Measurements from ENCODE around the gene C7orf25. TPM values are rescaled to one million over a fixed set of nuclear protein-coding genes. Genes with fewer than 3 reads are reported as not detected.

C7orf25 gene
- total and polyA plus RNA-seq, 2 of the 13 experiments (the other 11 are each of a cell fraction or from before 2014, with no cell fraction given): 0.37 to 1.3 TPM

GRCh38 chr7:42931447-42931833, 19.6 kb upstream of the C7orf25 start:
- ChIA-PET CTCF (ENCODE audit: low intra/inter-chr PET ratio, low total read pairs) (no interaction called here), POLR2A (interaction anchor here (0.8 to 4.4 kb wide), 15 partner anchors 8 to 991 kb away, joined by 3 to 22 read pairs (median 4); partner anchors contain the start of gene C7orf25)
- Histone ChIP-seq H3K36me3 (replicated peaks in 1 of 2; ENCODE audit: control insufficient read depth in 1 of 2, insufficient read depth in 2 of 2, low read length in 2 of 2) (peaks cover 2 to 20% of the 10 kb centered on the region in 2 experiments; a peak in 4 of 5 replicates), H4K20me1 (ENCODE audit: insufficient read depth, low read length) (peaks cover 20% of the 10 kb centered on the region), H2AFZ (ENCODE audit: low read length) (peak overlapping the region; percentile 73), H3K27ac (ENCODE audit: extremely low read length, insufficient read depth, low read length) (peak overlapping the region; percentile 76), H3K9ac (ENCODE audit: insufficient read depth, low read depth, low read length) (peak overlapping the region; percentile 91), H3K4me3 (replicated peaks in 1 of 3; ENCODE audit: insufficient read depth in 1 of 3, low read depth in 2 of 3, low read length in 3 of 3) (peak overlapping the region; percentile 79 to 97 (median 94)), H3K4me2 (ENCODE audit: low read depth, low read length) (peak overlapping the region; percentile 80), H3K27me3 (ENCODE audit: control insufficient read depth in 1 of 2, insufficient read depth in 2 of 2, low read length in 2 of 2) (no peaks in the 10 kb centered on the region; a peak in 1 of 5 replicates), H3K9me3 (ENCODE audit: low read length) (no peaks in the 10 kb centered on the region), H3K4me1 (ENCODE audit: insufficient read depth, low read length) (peaks cover 55% of the 10 kb centered on the region), H3K79me2 (ENCODE audit: insufficient read depth, low read length) (peaks cover 70% of the 10 kb centered on the region)
- DNase-seq (ENCODE audit: low spot score): no peak
- intact Hi-C loops (cut with micrococcal nuclease; ENCODE audit: unreplicated experiment) (no loop called here), in situ Hi-C loops (cut with HindIII; ENCODE audit: extremely low pct_ligation_motif_present, low pct_unique_long_range_greater_than_20kb) (no loop called here)
- ATAC-seq: no peak
- no peak for FAIRE-seq
- TF ChIP-seq SAFB2 (CRISPR knock-in tag; IDR thresholded peaks at IDR 0.05; ENCODE audit: borderline replicate concordance, low read depth) (no peak), FOXC1 (CRISPR knock-in tag; IDR thresholded peaks at IDR 0.05; ENCODE audit: borderline replicate concordance) (no peak), ZNF317 (CRISPR knock-in tag; IDR thresholded peaks at IDR 0.05) (no peak), ZNF3 (CRISPR knock-in tag; IDR thresholded peaks at IDR 0.05) (no peak), HNF1B (CRISPR knock-in tag; IDR thresholded peaks at IDR 0.05) (no peak), ZNF333 (CRISPR knock-in tag; IDR thresholded peaks at IDR 0.05; ENCODE audit: borderline replicate concordance) (0 out of 2 replicates have a peak, but pooled peaks have one; percentile 2)
- TF ChIP-seq, protein P1, sequence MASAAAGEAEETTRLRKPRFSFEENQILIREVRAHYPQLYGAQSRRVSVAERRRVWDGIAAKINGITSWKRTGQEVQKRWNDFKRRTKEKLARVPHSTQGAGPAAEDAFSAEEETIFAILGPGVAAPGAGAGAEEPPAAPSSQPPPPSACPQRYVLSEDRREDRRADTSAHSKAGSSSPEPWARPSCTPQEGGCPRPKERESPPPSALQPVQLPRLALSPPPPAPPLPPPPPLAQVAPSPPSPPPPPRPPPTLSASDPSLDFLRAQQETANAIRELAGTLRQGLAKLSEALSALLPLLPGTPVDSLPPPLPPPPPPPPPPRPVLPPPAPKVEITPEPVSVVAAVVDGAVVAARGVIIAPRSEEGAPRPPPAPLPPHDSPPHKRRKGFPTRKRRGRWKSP (CRISPR knock-in tag; IDR thresholded peaks at IDR 0.05): no peak
- WGBS (ENCODE audit: low lambda C conversion rate): 0% methylated on average over 11 of the region's 12 CpGs
- TSS peak; percentile 75 for BruUV-seq (replicated peaks)
